Activated CD4-positive, alpha-beta T cell treated with anti-CD3 and anti-CD28 coated beads, Interleukin-2, amount 10 ng/mL, durations not matched to agents 7 days and 5 days (primary cell): ENCODE results near the gene RTN4IP1. TPM values are rescaled to one million over a fixed set of nuclear protein-coding genes. Genes with fewer than 3 reads are reported as not detected.
"Not testable (repeated sequence)": the region's sequence is repeated elsewhere in the genome, so short reads cannot be mapped to it uniquely, and the experiment has no call there.

Experiments used
- CTCF ChIA-PET: fragments of 350-600 bp; sonication (Branson Sonifier 250); formaldehyde crosslinking; loops from one replicate; lab custom pipeline; 2021; ENCODE audit warnings: antibody characterized with exemption; lab: Charles Lee
- POLR2A ChIA-PET: fragments of 350-600 bp; sonication (Branson Sonifier 250); formaldehyde crosslinking; loops from one replicate; lab custom pipeline; 2021; ENCODE audit warnings: antibody characterized with exemption; lab: Charles Lee
- DNase-seq: peaks from one replicate; pipeline ENCODE4 v3.0.0-alpha.2; 2020
- H3K27ac Mint-ChIP-seq: one replicate; pipeline ENCODE4 v1.8.0; 2021; ENCODE audit warnings: mild to moderate bottlenecking, moderate library complexity, mixed read lengths
- H3K27me3 Mint-ChIP-seq: one replicate; pipeline ENCODE4 v1.8.0; 2021; ENCODE audit warnings: mixed read lengths
- H3K36me3 Mint-ChIP-seq: one replicate; pipeline ENCODE4 v1.8.0; 2021; ENCODE audit warnings: low read depth, mixed read lengths
- H3K4me1 Mint-ChIP-seq: one replicate; pipeline ENCODE4 v1.8.0; 2021; ENCODE audit warnings: mixed read lengths
- H3K4me3 Mint-ChIP-seq: one replicate; pipeline ENCODE4 v1.8.0; 2021; ENCODE audit warnings: mild to moderate bottlenecking, moderate library complexity, mixed read lengths
- H3K9me3 Mint-ChIP-seq: one replicate; pipeline ENCODE4 v1.8.0; 2021; ENCODE audit warnings: mixed read lengths
- total RNA-seq, 2 experiments: library from RNA; stranded (reverse); gene quantifications; one replicate each; pipeline ENCODE4 v1.2.3, GENCODE V29; 2021

RTN4IP1 gene
- total RNA-seq, 2 experiments from 2014 or later, result 5.4 to 6.3 TPM

GRCh38 chr6:106548926-106549455 lies 80.3 kb downstream of the RTN4IP1 start:
- POLR2A ChIA-PET, H3K27me3 Mint-ChIP-seq, H3K4me3 Mint-ChIP-seq, DNase-seq, H3K27ac Mint-ChIP-seq, H3K9me3 Mint-ChIP-seq, CTCF ChIA-PET: not testable (repeated sequence)
- peaks cover 39% of the 10 kb centered on the region for H3K4me1 Mint-ChIP-seq
- peaks cover 81% of the 10 kb centered on the region for H3K36me3 Mint-ChIP-seq

- H3K27me3 Mint-ChIP-seq, result no peaks in the 10 kb centered on the region
- DNase-seq, result peak; percentile 19
- H3K4me3 Mint-ChIP-seq, result no peak overlapping the region
- peak overlapping the region; percentile 1 for H3K27ac Mint-ChIP-seq
- ChIA-PET POLR2A (no interaction called here), CTCF (no interaction called here)
- peaks cover 80% of the 10 kb centered on the region for H3K36me3 Mint-ChIP-seq
- H3K4me1 Mint-ChIP-seq, result peaks cover 37% of the 10 kb centered on the region
- H3K9me3 Mint-ChIP-seq, result peaks cover 2% of the 10 kb centered on the region
These were observed 81.5 kb downstream of the RTN4IP1 start for GRCh38 chr6:106547601-106548453.

DNA sequence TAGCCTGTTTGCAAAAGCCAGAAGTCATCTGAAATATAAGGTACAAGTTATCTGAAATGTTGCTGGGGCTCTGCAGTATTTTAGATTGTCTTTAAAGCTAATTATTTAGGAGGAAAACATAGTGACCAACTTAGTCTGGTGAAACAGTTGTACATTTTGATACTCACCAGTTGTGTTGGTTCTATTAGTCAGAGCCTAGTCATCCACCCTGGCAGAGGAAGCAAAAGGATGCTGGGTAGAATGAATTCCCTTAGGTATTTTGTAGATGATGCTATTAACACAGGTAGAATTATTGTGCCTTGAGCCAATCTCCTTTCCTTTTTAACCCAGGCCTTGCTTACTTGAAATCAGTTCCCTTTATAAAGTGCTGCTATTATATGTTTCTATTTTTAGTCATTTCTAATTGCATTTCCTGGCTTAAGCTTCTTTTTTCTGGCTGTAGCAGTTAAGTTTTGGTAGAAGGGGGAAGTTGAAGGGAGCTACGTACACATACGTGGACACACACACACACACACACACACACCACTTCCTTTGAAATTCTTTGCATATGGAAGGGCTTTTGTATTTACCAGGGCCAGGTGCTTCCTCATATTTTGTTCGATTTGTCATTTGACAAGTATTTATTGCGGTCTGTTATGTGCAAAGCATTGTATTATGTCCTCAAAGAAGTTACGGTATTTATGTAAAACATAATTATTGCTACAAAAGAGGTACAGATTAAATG lies 82.4 kb downstream of the RTN4IP1 start:
- CTCF ChIA-PET, result interaction anchor here (0.7 to 2.3 kb wide), 2 partner anchors 12 to 19 kb away, joined by 4 to 7 read pairs; no protein-coding TSS in a partner anchor
- no peaks in the 10 kb centered on the region for H3K27me3 Mint-ChIP-seq
- H3K9me3 Mint-ChIP-seq, result peaks cover 2% of the 10 kb centered on the region
- H3K4me1 Mint-ChIP-seq, result peaks cover 31% of the 10 kb centered on the region
- peaks cover 78% of the 10 kb centered on the region for H3K36me3 Mint-ChIP-seq
- no peak overlapping the region for H3K4me3 Mint-ChIP-seq
- DNase-seq, result no peak
- peak overlapping the region; percentile 11 for H3K27ac Mint-ChIP-seq
- POLR2A ChIA-PET, result no interaction called here

GRCh38 chr6:106546261-106546690 lies 83.0 kb downstream of the RTN4IP1 start:
- Mint-ChIP-seq H3K27ac (peak overlapping the region; percentile 11), H3K4me3 (no peak overlapping the region), H3K27me3 (no peaks in the 10 kb centered on the region), H3K4me1 (peaks cover 27% of the 10 kb centered on the region), H3K36me3 (peaks cover 77% of the 10 kb centered on the region), H3K9me3 (peaks cover 2% of the 10 kb centered on the region)
- DNase-seq, result no peak
- CTCF ChIA-PET, result interaction anchor here (0.7 to 2.3 kb wide), 3 partner anchors 12 to 20 kb away, joined by 3 to 7 read pairs (median 4); no protein-coding TSS in a partner anchor
- POLR2A ChIA-PET, result no interaction called here

DNA sequence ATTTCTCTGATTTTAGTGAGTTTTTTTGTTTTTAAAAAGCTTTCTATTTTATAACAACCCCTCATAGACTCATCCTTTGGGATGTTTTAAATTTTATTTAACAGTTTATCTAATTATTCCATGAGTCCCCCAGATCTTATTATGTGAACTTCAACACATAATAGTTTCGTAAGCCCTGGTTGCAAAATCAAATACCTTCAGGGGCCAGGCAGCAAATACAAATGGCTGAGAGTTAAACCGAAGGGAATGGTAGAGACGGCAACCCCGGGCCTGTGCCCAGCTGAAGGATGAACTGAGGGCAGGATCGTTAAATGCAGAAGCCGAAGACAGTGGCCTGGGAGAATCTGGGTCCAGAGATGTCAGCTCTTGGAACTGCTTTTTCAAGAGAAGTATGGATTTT lies 88.4 kb downstream of the RTN4IP1 start:
- no peak overlapping the region for H3K4me3 Mint-ChIP-seq
- peaks cover 38% of the 10 kb centered on the region for H3K4me1 Mint-ChIP-seq

GRCh38 chr6:106540432-106540831 lies 88.9 kb downstream of the RTN4IP1 start:
- DNase-seq, result no peak
- Mint-ChIP-seq H3K4me3 (no peak overlapping the region), H3K36me3 (peaks cover 68% of the 10 kb centered on the region), H3K4me1 (peaks cover 37% of the 10 kb centered on the region), H3K27ac (no peak overlapping the region), H3K9me3 (no peaks in the 10 kb centered on the region), H3K27me3 (no peaks in the 10 kb centered on the region)
- ChIA-PET CTCF (interaction anchor here (0.6 to 2.3 kb wide), 3 partner anchors 11 to 20 kb away, joined by 3 to 7 read pairs (median 4); no protein-coding TSS in a partner anchor), POLR2A (no interaction called here)

More for the DNA sequence above, 88.4 kb downstream of the RTN4IP1 start:
- ChIA-PET CTCF (interaction anchor here (1.0 kb wide), 1 partner anchor 13 kb away, joined by 4 read pairs; no protein-coding TSS in a partner anchor), POLR2A (no interaction called here)
- Mint-ChIP-seq H3K27me3 (no peaks in the 10 kb centered on the region), H3K36me3 (peaks cover 70% of the 10 kb centered on the region), H3K27ac (no peak overlapping the region), H3K9me3 (no peaks in the 10 kb centered on the region)
- DNase-seq, result no peak

- CTCF ChIA-PET, result interaction anchor here (0.6 to 2.3 kb wide), 4 partner anchors 11 to 28 kb away, joined by 3 to 7 read pairs (median 4); no protein-coding TSS in a partner anchor
- Mint-ChIP-seq H3K9me3 (no peaks in the 10 kb centered on the region), H3K4me3 (no peak overlapping the region), H3K27me3 (no peaks in the 10 kb centered on the region), H3K27ac (no peak overlapping the region), H3K36me3 (peaks cover 68% of the 10 kb centered on the region), H3K4me1 (peaks cover 41% of the 10 kb centered on the region)
- POLR2A ChIA-PET, result interaction anchor here (0.6 kb wide), 1 partner anchor 41 kb away, joined by 5 read pairs; no protein-coding TSS in a partner anchor
- DNase-seq, result no peak
These were observed 89.4 kb downstream of the RTN4IP1 start for GRCh38 chr6:106539936-106540335.

- Mint-ChIP-seq H3K36me3 (peaks cover 67% of the 10 kb centered on the region), H3K9me3 (no peaks in the 10 kb centered on the region), H3K4me1 (peaks cover 57% of the 10 kb centered on the region), H3K27me3 (no peaks in the 10 kb centered on the region), H3K4me3 (no peak overlapping the region), H3K27ac (peak overlapping the region; percentile 65)
- POLR2A ChIA-PET, result no interaction called here
- CTCF ChIA-PET, result interaction anchor here (1.6 to 2.3 kb wide), 3 partner anchors 9 to 28 kb away, joined by 3 to 7 read pairs (median 5); no protein-coding TSS in a partner anchor
- no peak for DNase-seq
These were observed 91.2 kb downstream of the RTN4IP1 start for GRCh38 chr6:106538145-106538544.

- H3K27ac Mint-ChIP-seq, result peak overlapping the region; percentile 55
- no peaks in the 10 kb centered on the region for H3K9me3 Mint-ChIP-seq
- no peaks in the 10 kb centered on the region for H3K27me3 Mint-ChIP-seq
- CTCF ChIA-PET, result no interaction called here
- H3K36me3 Mint-ChIP-seq, result peaks cover 69% of the 10 kb centered on the region
- H3K4me3 Mint-ChIP-seq, result no peak overlapping the region
- DNase-seq, result no peak
- peaks cover 61% of the 10 kb centered on the region for H3K4me1 Mint-ChIP-seq
- POLR2A ChIA-PET, result no interaction called here
These were observed 91.6 kb downstream of the RTN4IP1 start for GRCh38 chr6:106537662-106538061.

DNA sequence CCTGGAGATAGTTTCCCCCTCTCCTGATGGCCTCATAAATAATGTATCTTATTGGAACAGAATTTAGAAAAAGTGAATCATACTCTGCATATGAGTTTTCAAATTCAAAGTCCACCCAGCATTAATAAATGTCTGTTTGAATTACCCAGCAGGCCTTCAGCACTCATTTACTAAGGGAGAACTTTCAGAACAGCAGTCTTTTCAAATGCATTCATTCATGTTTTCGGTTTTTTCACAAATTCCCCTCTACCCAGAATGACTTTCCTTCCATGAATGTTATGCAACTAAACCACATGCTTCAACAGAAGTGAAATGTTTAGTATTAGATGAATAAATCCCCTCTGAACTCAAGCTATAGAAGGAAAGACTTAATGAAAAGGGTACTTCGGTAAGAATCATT lies 92.4 kb downstream of the RTN4IP1 start:
- H3K27ac Mint-ChIP-seq, result peak overlapping the region; percentile 55
- POLR2A ChIA-PET, result no interaction called here
- H3K4me1 Mint-ChIP-seq, result peaks cover 66% of the 10 kb centered on the region
- H3K36me3 Mint-ChIP-seq, result peaks cover 74% of the 10 kb centered on the region
- no peak for DNase-seq
- CTCF ChIA-PET, result no interaction called here
- H3K27me3 Mint-ChIP-seq, result no peaks in the 10 kb centered on the region
- H3K9me3 Mint-ChIP-seq, result no peaks in the 10 kb centered on the region
- H3K4me3 Mint-ChIP-seq, result no peak overlapping the region

GRCh38 chr6:106536357-106536756 lies 92.9 kb downstream of the RTN4IP1 start:
- Mint-ChIP-seq H3K4me1 (peaks cover 66% of the 10 kb centered on the region), H3K36me3 (peaks cover 75% of the 10 kb centered on the region), H3K9me3 (no peaks in the 10 kb centered on the region), H3K4me3 (no peak overlapping the region), H3K27me3 (no peaks in the 10 kb centered on the region), H3K27ac (no peak overlapping the region)
- DNase-seq, result no peak
- ChIA-PET POLR2A (no interaction called here), CTCF (no interaction called here)

- H3K9me3 Mint-ChIP-seq, result no peaks in the 10 kb centered on the region
- H3K27ac Mint-ChIP-seq, result no peak overlapping the region
- H3K4me1 Mint-ChIP-seq, result peaks cover 70% of the 10 kb centered on the region
- ChIA-PET CTCF (interaction anchor here (1.0 to 1.8 kb wide), 2 partner anchors 12 to 22 kb away, joined by 4 to 10 read pairs; no protein-coding TSS in a partner anchor), POLR2A (interaction anchor here (0.9 kb wide), 1 partner anchor 15 kb away, joined by 4 read pairs; no protein-coding TSS in a partner anchor)
- DNase-seq, result no peak
- no peaks in the 10 kb centered on the region for H3K27me3 Mint-ChIP-seq
- H3K4me3 Mint-ChIP-seq, result no peak overlapping the region
- peaks cover 79% of the 10 kb centered on the region for H3K36me3 Mint-ChIP-seq
These were observed 94.3 kb downstream of the RTN4IP1 start for GRCh38 chr6:106535012-106535411.
